PC-3 (cell line): Measurements from ENCODE around the gene STRIP1. TPM values are rescaled to one million over a fixed set of nuclear protein-coding genes. Genes with fewer than 3 reads are reported as not detected.
A peak's percentile ranks its signal among the peaks of the same experiment; 100 is the strongest.

Source experiments
- ATAC-seq: fragments of 200-7000 bp; cut with Tn5 transposase; 2 replicates; pipeline ENCODE4 v1.9.1; 2020; ENCODE audit warnings: mild to moderate bottlenecking, moderate library complexity
- BruUV-seq: library from RNA; stranded (reverse); fragments of 400-500 nt; replicated peaks from 2 replicates; lab custom pipeline; 2021; lab: Mats Ljungman, UMichigan
- CTCF ChIA-PET: fragments of 300-600 bp; sonication (Branson Sonifier 250); formaldehyde crosslinking; loops from one replicate; lab custom pipeline; 2022; ENCODE audit warnings: antibody characterized with exemption; lab: Charles Lee
- POLR2A ChIA-PET: fragments of 300-600 bp; sonication (Branson Sonifier 250); formaldehyde crosslinking; loops from one replicate; lab custom pipeline; 2022; ENCODE audit warnings: antibody characterized with exemption; ENCODE audit not compliant: unreplicated experiment; lab: Charles Lee
- DNase-seq: peaks from one replicate; pipeline ENCODE4 v3.0.0-alpha.2; 2015
- H2AFZ ChIP-seq: fragments of 300-600 bp; sonication (generic); 2 replicates; pipeline ENCODE4 v1.6.0; 2016; ENCODE audit warnings: antibody characterized with exemption, low read length
- H3F3A ChIP-seq: fragments of 300-600 bp; sonication (generic); one replicate; pipeline ENCODE4 v1.6.0; 2017; ENCODE audit warnings: antibody characterized with exemption, low read length, control low read depth, mild to moderate bottlenecking; ENCODE audit not compliant: unreplicated experiment
- H3K27ac ChIP-seq: fragments of 300-600 bp; sonication (generic); 2 replicates; pipeline ENCODE4 v1.5.1; 2016; ENCODE audit warnings: mild to moderate bottlenecking, low read length
- H3K27me3 ChIP-seq: fragments of 300-600 bp; sonication (generic); 2 replicates; pipeline ENCODE4 v1.6.1; 2016; ENCODE audit warnings: low read length, mixed read lengths
- H3K36me3 ChIP-seq: fragments of 300-600 bp; sonication (generic); 2 replicates; pipeline ENCODE4 v1.6.1; 2016; ENCODE audit warnings: low read depth, mixed run types, low read length, mixed read lengths
- H3K4me1 ChIP-seq: fragments of 300-600 bp; sonication (generic); 2 replicates; pipeline ENCODE4 v1.5.1; 2016; ENCODE audit warnings: low read length; ENCODE audit not compliant: insufficient read depth
- H3K4me2 ChIP-seq: fragments of 300-600 bp; sonication (generic); 2 replicates; pipeline ENCODE4 v1.6.0; 2016; ENCODE audit warnings: low read length
- H3K4me3 ChIP-seq: fragments of 300-600 bp; sonication (generic); 2 replicates; pipeline ENCODE4 v1.5.1; 2016; ENCODE audit warnings: mild to moderate bottlenecking, low read length, mixed read lengths
- H3K79me2 ChIP-seq: fragments of 300-600 bp; sonication (generic); 2 replicates; pipeline ENCODE4 v1.6.1; 2017; ENCODE audit warnings: low read length, mixed read lengths
- H3K9ac ChIP-seq: fragments of 300-600 bp; sonication (generic); 2 replicates; pipeline ENCODE4 v1.6.0; 2016; ENCODE audit warnings: mild to moderate bottlenecking, low read length
- H3K9me2 ChIP-seq: fragments of 300-600 bp; sonication (generic); replicated peaks from 2 replicates; pipeline ENCODE4 v1.6.1; 2016; ENCODE audit warnings: mixed run types, low read length, mixed read lengths
- H3K9me3 ChIP-seq: fragments of 300-600 bp; sonication (generic); 2 replicates; pipeline ENCODE4 v1.6.1; 2016; ENCODE audit warnings: low read length, mixed read lengths
- H4K20me1 ChIP-seq: fragments of 300-600 bp; sonication (generic); 2 replicates; pipeline ENCODE4 v1.6.1; 2016; ENCODE audit warnings: low read length, mixed read lengths
- EZH2 ChIP-seq: fragments of 300-600 bp; sonication (generic); IDR thresholded peaks from one replicate; pipeline ENCODE4 v1.6.1; 2017; ENCODE audit warnings: antibody characterized with exemption, mild to moderate bottlenecking, low read length; ENCODE audit not compliant: unreplicated experiment
- EZH2phosphoT487 ChIP-seq: fragments of 300-600 bp; sonication (generic); IDR thresholded peaks from 2 replicates; pipeline ENCODE4 v1.6.1; 2018; ENCODE audit warnings: mild to moderate bottlenecking, antibody characterized with exemption, low read length, borderline replicate concordance
- intact Hi-C: fragments of 100-400 bp; cut with micrococcal nuclease; formaldehyde crosslinking; loops from 2 replicates; pipeline ENCODE4 v1.9.0; 2023
- total RNA-seq: library from RNA; depleted of rRNA; stranded (reverse); fragments of >200 nt; gene quantifications from 2 replicates; pipeline ENCODE4 v1.2.3, GENCODE V29; 2014
- TF ChIP-seq, protein P1 (sequence below): fragments of 300-600 bp; sonication (generic); conservative IDR thresholded peaks from 2 replicates; pipeline ENCODE4 v1.5.1; 2017; ENCODE audit warnings: antibody characterized with exemption, low read depth, mild to moderate bottlenecking, low read length

The STRIP1 gene
- total RNA-seq, 1 experiment from 2014 or later = 41.4 TPM

DNA sequence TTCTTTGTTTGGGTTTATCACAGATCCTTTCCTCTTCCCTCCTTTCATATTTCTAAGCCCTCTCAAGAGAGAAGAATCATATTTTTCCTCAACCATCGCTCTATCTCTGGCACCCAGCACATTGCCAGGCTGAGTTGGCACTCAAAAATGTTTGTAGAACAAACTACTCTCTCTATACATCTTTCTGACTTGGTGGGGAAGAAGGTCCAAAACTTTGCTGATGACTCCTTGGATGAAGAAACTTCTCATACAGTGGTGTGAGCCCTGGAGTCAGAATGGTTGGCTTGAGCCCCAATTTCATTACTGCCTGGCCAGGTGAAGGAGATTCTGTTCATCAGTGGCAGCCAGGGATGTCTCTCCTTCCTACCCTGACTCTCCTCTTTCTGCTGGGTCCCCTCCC is 24.2 kb downstream of the STRIP1 start:
- Histone ChIP-seq H2AFZ (no peak overlapping the region), H3K4me1 (no peaks in the 10 kb centered on the region), H3K36me3 (peaks cover 44% of the 10 kb centered on the region), H4K20me1 (no peaks in the 10 kb centered on the region), H3K27ac (no peak overlapping the region), H3K9me3 (no peaks in the 10 kb centered on the region), H3K9ac (no peak overlapping the region), H3K4me2 (no peak overlapping the region), H3F3A (no peaks in the 10 kb centered on the region), H3K9me2 (no peaks in the 10 kb centered on the region), H3K4me3 (no peak overlapping the region), H3K27me3 (no peaks in the 10 kb centered on the region), H3K79me2 (no peaks in the 10 kb centered on the region)
- ATAC-seq = no peak
- DNase-seq = no peak
- BruUV-seq = no TSS peak
- TF ChIP-seq EZH2 = no peak
- TF ChIP-seq EZH2phosphoT487 = no peak
- TF ChIP-seq, protein P1, sequence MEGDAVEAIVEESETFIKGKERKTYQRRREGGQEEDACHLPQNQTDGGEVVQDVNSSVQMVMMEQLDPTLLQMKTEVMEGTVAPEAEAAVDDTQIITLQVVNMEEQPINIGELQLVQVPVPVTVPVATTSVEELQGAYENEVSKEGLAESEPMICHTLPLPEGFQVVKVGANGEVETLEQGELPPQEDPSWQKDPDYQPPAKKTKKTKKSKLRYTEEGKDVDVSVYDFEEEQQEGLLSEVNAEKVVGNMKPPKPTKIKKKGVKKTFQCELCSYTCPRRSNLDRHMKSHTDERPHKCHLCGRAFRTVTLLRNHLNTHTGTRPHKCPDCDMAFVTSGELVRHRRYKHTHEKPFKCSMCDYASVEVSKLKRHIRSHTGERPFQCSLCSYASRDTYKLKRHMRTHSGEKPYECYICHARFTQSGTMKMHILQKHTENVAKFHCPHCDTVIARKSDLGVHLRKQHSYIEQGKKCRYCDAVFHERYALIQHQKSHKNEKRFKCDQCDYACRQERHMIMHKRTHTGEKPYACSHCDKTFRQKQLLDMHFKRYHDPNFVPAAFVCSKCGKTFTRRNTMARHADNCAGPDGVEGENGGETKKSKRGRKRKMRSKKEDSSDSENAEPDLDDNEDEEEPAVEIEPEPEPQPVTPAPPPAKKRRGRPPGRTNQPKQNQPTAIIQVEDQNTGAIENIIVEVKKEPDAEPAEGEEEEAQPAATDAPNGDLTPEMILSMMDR = no peak
- ChIA-PET POLR2A (no interaction called here), CTCF (no interaction called here)
- intact Hi-C loops = no loop called here

DNA sequence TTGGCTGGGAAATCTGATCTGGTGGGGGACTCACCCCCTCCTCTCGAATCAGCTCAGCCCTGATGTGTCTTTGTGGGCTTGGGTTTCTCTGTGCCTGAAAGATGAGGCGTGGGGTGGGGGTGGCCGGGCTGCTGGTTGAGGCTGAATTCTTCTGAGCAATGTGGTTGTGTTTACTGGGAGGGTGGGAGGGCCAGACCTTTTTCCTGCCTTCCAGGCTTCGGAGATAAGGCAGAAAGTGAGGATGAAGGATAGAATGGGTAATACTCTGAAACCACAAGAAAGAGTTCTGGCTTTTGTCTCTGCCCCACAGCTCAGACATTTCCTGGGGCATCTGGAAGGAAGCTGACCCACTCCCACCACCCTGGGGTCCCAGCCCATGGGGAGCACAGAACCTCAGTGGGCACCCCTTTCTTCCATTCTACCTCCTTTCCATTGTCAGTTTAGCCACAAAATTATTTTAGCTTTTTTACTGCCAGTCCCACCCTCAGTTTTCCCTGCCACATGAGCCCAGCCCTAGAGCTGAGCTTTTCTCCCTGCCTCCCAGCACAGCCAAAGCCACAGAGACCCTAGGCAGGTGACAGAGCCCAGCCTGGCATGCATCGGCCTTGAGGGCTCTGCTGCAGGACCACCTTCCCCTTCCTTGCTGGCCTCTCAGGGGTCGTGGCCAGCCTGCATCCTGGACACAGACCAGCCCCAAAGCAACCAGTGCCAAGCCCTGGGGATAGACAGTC is 24.9 kb downstream of the STRIP1 start:
- ChIA-PET CTCF (no interaction called here), POLR2A (no interaction called here)
- no peaks in the 10 kb centered on the region for H3F3A ChIP-seq
- no peaks in the 10 kb centered on the region for H3K9me2 ChIP-seq
- no peak overlapping the region for H3K4me3 ChIP-seq
- H3K27ac ChIP-seq = no peak overlapping the region
- no peaks in the 10 kb centered on the region for H3K4me1 ChIP-seq
- H3K36me3 ChIP-seq = peaks cover 37% of the 10 kb centered on the region
- no peaks in the 10 kb centered on the region for H3K9me3 ChIP-seq
- no peak overlapping the region for H2AFZ ChIP-seq
- BruUV-seq = no TSS peak
- no peak overlapping the region for H3K9ac ChIP-seq
- H3K27me3 ChIP-seq = no peaks in the 10 kb centered on the region
- ATAC-seq (no peak), DNase-seq (no peak)
- H3K79me2 ChIP-seq = no peaks in the 10 kb centered on the region
- TF ChIP-seq, protein P1 = no peak
- no peak for TF ChIP-seq EZH2
- TF ChIP-seq EZH2phosphoT487 = no peak
- intact Hi-C loops = no loop called here
- no peak overlapping the region for H3K4me2 ChIP-seq
- no peaks in the 10 kb centered on the region for H4K20me1 ChIP-seq

DNA sequence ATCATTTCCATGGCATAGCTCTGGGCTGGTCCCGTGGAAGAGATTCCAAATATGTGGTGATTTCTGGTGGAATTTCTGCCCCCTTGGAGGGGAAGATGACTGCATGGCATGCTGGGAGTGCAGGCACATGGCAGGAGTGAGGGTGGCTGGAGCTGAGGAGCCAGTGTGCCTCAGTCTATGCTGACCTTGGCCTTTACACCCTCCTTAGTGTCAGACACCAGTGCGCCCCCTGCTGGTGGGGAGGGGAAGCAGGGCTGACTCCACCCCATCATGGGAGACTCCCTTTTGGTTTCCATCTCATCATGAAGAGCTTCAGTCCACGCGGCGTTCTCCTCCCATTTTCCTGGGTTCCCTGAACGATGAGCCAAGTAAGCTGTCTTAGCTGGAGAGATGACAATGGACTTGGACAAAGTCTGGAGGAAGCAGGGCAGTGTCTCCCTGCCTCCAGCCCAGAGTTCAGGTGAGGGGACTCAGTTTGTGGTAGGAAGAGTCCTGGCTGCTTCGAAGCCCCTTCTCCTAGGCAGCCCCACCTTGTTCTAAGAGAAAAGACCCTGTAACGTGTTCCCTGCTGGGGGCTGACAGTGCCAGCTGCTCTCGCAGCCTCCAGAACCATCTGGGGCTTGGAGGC is 25.7 kb downstream of the STRIP1 start:
- Histone ChIP-seq H3K27ac (no peak overlapping the region), H3K36me3 (peaks cover 29% of the 10 kb centered on the region), H3K9ac (no peak overlapping the region), H3K9me3 (no peaks in the 10 kb centered on the region), H4K20me1 (no peaks in the 10 kb centered on the region), H3K27me3 (no peaks in the 10 kb centered on the region), H3K4me3 (no peak overlapping the region), H2AFZ (no peak overlapping the region), H3K79me2 (no peaks in the 10 kb centered on the region), H3K4me2 (no peak overlapping the region), H3K4me1 (no peaks in the 10 kb centered on the region), H3K9me2 (no peaks in the 10 kb centered on the region), H3F3A (no peaks in the 10 kb centered on the region)
- no TSS peak for BruUV-seq
- intact Hi-C loops = no loop called here
- CTCF ChIA-PET = interaction anchor here (0.6 kb wide), 2 partner anchors 11 to 28 kb away, joined by 3 read pairs; no protein-coding TSS in a partner anchor
- peak; percentile 54 for ATAC-seq
- DNase-seq = peak; percentile 58
- TF ChIP-seq EZH2 (no peak), EZH2phosphoT487 (no peak)
- TF ChIP-seq, protein P1 = peak; percentile 93
- POLR2A ChIA-PET = no interaction called here
